ENCODE data around the gene FOXP1. TPM values are rescaled to one million over a fixed set of nuclear protein-coding genes. Genes with fewer than 3 reads are reported as not detected.
A peak's percentile ranks its signal among the peaks of the same experiment; 100 is the strongest.

Gene FOXP1
- total and polyA plus RNA-seq, 3 experiments from 2014 or later, result 142 to 185 (median 147) TPM

- Histone ChIP-seq H3K27me3 (ENCODE audit: insufficient read depth, low read length, poor library complexity, severe bottlenecking) (no peaks in the 10 kb centered on the region), H3K4me1 (ENCODE audit: insufficient read depth, low read length) (peaks cover 62% of the 10 kb centered on the region), H3K36me3 (ENCODE audit: insufficient read depth, low read length) (no peaks in the 10 kb centered on the region), H3K9me3 (ENCODE audit: low read length) (no peaks in the 10 kb centered on the region), H3K27ac (ENCODE audit: low read depth, low read length) (no peak overlapping the region), H3K4me3 (ENCODE audit: low read length) (no peak overlapping the region)
- Mint-ChIP-seq H3K4me3 (no peak overlapping the region), H3K36me3 (peaks cover 0 to 11% (median 9%) of the 10 kb centered on the region in 3 donors), H3K4me1 (peaks cover 36 to 72% (median 64%) of the 10 kb centered on the region in 3 donors), H3K27ac (peak overlapping the region in 1 of 8 donors; percentile 16), H3K9me3 (no peaks in the 10 kb centered on the region), H3K27me3 (no peaks in the 10 kb centered on the region)
- ChIA-PET CTCF (no interaction called here), POLR2A (interaction anchor here (0.7 kb wide), 1 partner anchor 84 kb away, joined by 3 read pairs; no protein-coding TSS in a partner anchor)
- DNase-seq, result no peak
These were observed 447.3 kb downstream of the FOXP1 start for GRCh38 chr3:71136276-71136675.

- no peaks in the 10 kb centered on the region for H3K9me3 Mint-ChIP-seq
- H3K27me3 Mint-ChIP-seq, result no peaks in the 10 kb centered on the region
- ChIA-PET POLR2A (interaction anchor here (0.5 to 0.6 kb wide), 3 partner anchors 16 to 98 kb away, joined by 7 to 15 read pairs (median 8); no protein-coding TSS in a partner anchor), CTCF (interaction anchor here (0.7 kb wide), 1 partner anchor 254 kb away, joined by 3 read pairs; no protein-coding TSS in a partner anchor)
- Histone ChIP-seq H3K4me3 (ENCODE audit: low read length) (no peak overlapping the region), H3K27me3 (ENCODE audit: insufficient read depth, low read length, poor library complexity, severe bottlenecking) (no peaks in the 10 kb centered on the region), H3K36me3 (ENCODE audit: insufficient read depth, low read length) (no peaks in the 10 kb centered on the region), H3K9me3 (ENCODE audit: low read length) (no peaks in the 10 kb centered on the region), H3K27ac (ENCODE audit: low read depth, low read length) (no peak overlapping the region), H3K4me1 (ENCODE audit: insufficient read depth, low read length) (peaks cover 63% of the 10 kb centered on the region)
- no peak overlapping the region for H3K4me3 Mint-ChIP-seq
- no peak for DNase-seq
- peaks cover 43 to 76% (median 70%) of the 10 kb centered on the region in 3 donors for H3K4me1 Mint-ChIP-seq
- peaks cover 0 to 10% (median 9%) of the 10 kb centered on the region in 3 donors for H3K36me3 Mint-ChIP-seq
- H3K27ac Mint-ChIP-seq, result peak overlapping the region in 4 of 8 donors; percentile 21 to 70 (median 36)
These were observed 448.0 kb downstream of the FOXP1 start for GRCh38 chr3:71135373-71136088.

- ChIA-PET POLR2A (no interaction called here), CTCF (interaction anchor here (1.3 kb wide), 1 partner anchor 90 kb away, joined by 4 read pairs; no protein-coding TSS in a partner anchor)
- Histone ChIP-seq H3K9me3 (ENCODE audit: low read length) (no peaks in the 10 kb centered on the region), H3K4me1 (ENCODE audit: insufficient read depth, low read length) (peaks cover 60% of the 10 kb centered on the region), H3K4me3 (ENCODE audit: low read length) (no peak overlapping the region), H3K27me3 (ENCODE audit: insufficient read depth, low read length, poor library complexity, severe bottlenecking) (no peaks in the 10 kb centered on the region), H3K36me3 (ENCODE audit: insufficient read depth, low read length) (no peaks in the 10 kb centered on the region), H3K27ac (ENCODE audit: low read depth, low read length) (no peak overlapping the region)
- H3K27me3 Mint-ChIP-seq, result no peaks in the 10 kb centered on the region
- H3K36me3 Mint-ChIP-seq, result peaks cover 0 to 16% (median 10%) of the 10 kb centered on the region in 3 donors
- H3K4me1 Mint-ChIP-seq, result peaks cover 45 to 73% (median 67%) of the 10 kb centered on the region in 3 donors
- H3K4me3 Mint-ChIP-seq, result peak overlapping the region in 3 of 7 donors; percentile 1 to 72 (median 10)
- no peak for DNase-seq
- peak overlapping the region in 7 of 8 donors; percentile 21 to 76 (median 58) for H3K27ac Mint-ChIP-seq
- no peaks in the 10 kb centered on the region for H3K9me3 Mint-ChIP-seq
These were observed 449.0 kb downstream of the FOXP1 start for GRCh38 chr3:71134521-71134920.

- H3K27me3 Mint-ChIP-seq, result no peaks in the 10 kb centered on the region
- no peaks in the 10 kb centered on the region for H3K9me3 ChIP-seq (ENCODE audit: low read length)
- no peak overlapping the region for H3K4me3 ChIP-seq (ENCODE audit: low read length)
- POLR2A ChIA-PET, result no interaction called here
- CTCF ChIA-PET, result interaction anchor here (1.3 kb wide), 1 partner anchor 91 kb away, joined by 4 read pairs; no protein-coding TSS in a partner anchor
- H3K27me3 ChIP-seq (ENCODE audit: insufficient read depth, low read length, poor library complexity, severe bottlenecking), result no peaks in the 10 kb centered on the region
- H3K4me1 Mint-ChIP-seq, result peaks cover 48 to 77% (median 69%) of the 10 kb centered on the region in 3 donors
- peak overlapping the region in 2 of 7 donors; percentile 1 to 72 for H3K4me3 Mint-ChIP-seq
- H3K9me3 Mint-ChIP-seq, result no peaks in the 10 kb centered on the region
- DNase-seq, result no peak
- H3K4me1 ChIP-seq (ENCODE audit: insufficient read depth, low read length), result peaks cover 60% of the 10 kb centered on the region
- peak overlapping the region in 6 of 8 donors; percentile 24 to 76 (median 50) for H3K27ac Mint-ChIP-seq
- peaks cover 0 to 20% (median 9%) of the 10 kb centered on the region in 3 donors for H3K36me3 Mint-ChIP-seq
- H3K27ac ChIP-seq (ENCODE audit: low read depth, low read length), result no peak overlapping the region
- no peaks in the 10 kb centered on the region for H3K36me3 ChIP-seq (ENCODE audit: insufficient read depth, low read length)
These were observed 449.7 kb downstream of the FOXP1 start for GRCh38 chr3:71133865-71134264.

DNA sequence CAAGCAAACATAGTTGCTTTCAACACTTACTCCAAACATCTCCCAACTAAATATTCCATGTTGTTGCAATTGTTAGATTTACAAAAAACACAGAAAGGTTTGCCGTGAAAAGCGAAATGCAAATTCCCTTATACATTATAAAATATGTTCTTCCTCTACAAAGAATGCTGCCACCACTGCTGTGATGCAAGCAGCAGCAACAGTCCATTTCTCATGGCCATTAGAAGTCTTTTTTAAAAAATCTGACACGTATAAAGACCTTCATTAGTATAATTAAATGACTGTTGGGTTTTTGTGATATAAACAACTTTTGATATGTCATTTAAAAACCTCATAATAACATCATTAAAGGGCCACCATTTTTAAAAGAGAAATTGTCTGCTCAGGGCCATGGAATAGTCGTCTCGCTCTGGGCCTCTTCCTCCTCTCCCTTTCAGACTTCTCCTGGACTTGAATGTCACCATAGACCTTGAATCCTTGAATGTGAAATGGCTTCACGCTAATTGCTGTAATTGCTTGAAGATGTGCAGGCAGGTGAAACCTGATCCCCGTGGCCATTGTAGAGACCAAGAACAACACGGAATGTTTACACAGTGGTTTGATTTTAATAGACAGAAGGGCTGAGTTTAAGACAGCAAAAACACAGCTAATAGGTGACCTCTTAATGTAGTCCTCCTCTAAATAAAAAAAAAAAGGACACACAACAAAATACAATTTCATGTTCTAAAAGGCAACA is 450.4 kb downstream of the FOXP1 start:
- peaks cover 0 to 21% (median 9%) of the 10 kb centered on the region in 3 donors for H3K36me3 Mint-ChIP-seq
- no peaks in the 10 kb centered on the region for H3K9me3 Mint-ChIP-seq
- CTCF ChIA-PET, result no interaction called here
- no peak overlapping the region for H3K27ac ChIP-seq (ENCODE audit: low read depth, low read length)
- peak overlapping the region in 2 of 7 donors; percentile 25 to 71 for H3K4me3 Mint-ChIP-seq
- POLR2A ChIA-PET, result no interaction called here
- no peak for DNase-seq
- H3K36me3 ChIP-seq (ENCODE audit: insufficient read depth, low read length), result no peaks in the 10 kb centered on the region
- H3K27me3 ChIP-seq (ENCODE audit: insufficient read depth, low read length, poor library complexity, severe bottlenecking), result no peaks in the 10 kb centered on the region
- no peak overlapping the region for H3K4me3 ChIP-seq (ENCODE audit: low read length)
- peaks cover 62% of the 10 kb centered on the region for H3K4me1 ChIP-seq (ENCODE audit: insufficient read depth, low read length)
- H3K9me3 ChIP-seq (ENCODE audit: low read length), result no peaks in the 10 kb centered on the region
- peak overlapping the region in 7 of 8 donors; percentile 34 to 89 (median 75) for H3K27ac Mint-ChIP-seq
- peaks cover 53 to 82% (median 75%) of the 10 kb centered on the region in 3 donors for H3K4me1 Mint-ChIP-seq
- H3K27me3 Mint-ChIP-seq, result no peaks in the 10 kb centered on the region

GRCh38 chr3:71131375-71132314 is 451.9 kb downstream of the FOXP1 start:
- Mint-ChIP-seq H3K4me1 (peaks cover 62 to 88% (median 79%) of the 10 kb centered on the region in 3 donors), H3K27me3 (no peaks in the 10 kb centered on the region), H3K27ac (peak overlapping the region; percentile 89 to 98 (median 96)), H3K4me3 (peak overlapping the region; percentile 89 to 95 (median 90)), H3K9me3 (no peaks in the 10 kb centered on the region), H3K36me3 (peaks cover 0 to 22% (median 5%) of the 10 kb centered on the region in 3 donors)
- Histone ChIP-seq H3K9me3 (ENCODE audit: low read length) (no peaks in the 10 kb centered on the region), H3K27ac (ENCODE audit: low read depth, low read length) (peak overlapping the region; percentile 5), H3K4me3 (ENCODE audit: low read length) (peak overlapping the region; percentile 61), H3K27me3 (ENCODE audit: insufficient read depth, low read length, poor library complexity, severe bottlenecking) (no peaks in the 10 kb centered on the region), H3K4me1 (ENCODE audit: insufficient read depth, low read length) (peaks cover 71% of the 10 kb centered on the region), H3K36me3 (ENCODE audit: insufficient read depth, low read length) (no peaks in the 10 kb centered on the region)
- peak in 1 of 5 donors; percentile 33 for DNase-seq
- ChIA-PET CTCF (interaction anchor here (0.5 to 1.5 kb wide), 2 partner anchors 21 to 474 kb away, joined by 3 to 4 read pairs; no protein-coding TSS in a partner anchor), POLR2A (interaction anchor here (0.6 to 1.1 kb wide), 6 partner anchors 21 to 451 kb away, joined by 3 to 7 read pairs (median 4); no protein-coding TSS in a partner anchor)

All from CD8-positive, alpha-beta memory T cell (primary cell).